Mesenchymal stem cell (in vitro differentiated cells and primary cell): ENCODE results near the gene EXOC4.

ENCODE experiments used
- DNase-seq: peaks from one replicate; pipeline ENCODE4 v3.0.0-alpha.2; 2013
- H2AFZ ChIP-seq: one replicate; pipeline ENCODE4 v1.6.1; 2013; ENCODE audit warnings: low read depth, mild to moderate bottlenecking, control low read depth, inconsistent platforms, low read length, moderate library complexity
- H2AK5ac ChIP-seq: 2 replicates; pipeline ENCODE4 v1.6.1; 2013; ENCODE audit warnings: low read length, moderate library complexity, mild to moderate bottlenecking, inconsistent platforms; ENCODE audit not compliant: severe bottlenecking
- H2BK120ac ChIP-seq: one replicate; pipeline ENCODE4 v1.6.1; 2013; ENCODE audit warnings: low read depth, mild to moderate bottlenecking, inconsistent platforms, low read length, moderate library complexity
- H2BK12ac ChIP-seq, 2 experiments: one replicate each; pipeline ENCODE4 v1.6.1; 2013; ENCODE audit warnings: inconsistent platforms in 2 of 2, low read length in 2 of 2, mild to moderate bottlenecking in 2 of 2, moderate library complexity in 2 of 2, control low read depth in 1 of 2
- H2BK15ac ChIP-seq: one replicate; pipeline ENCODE4 v1.6.1; 2013; ENCODE audit warnings: mild to moderate bottlenecking, low read depth, inconsistent platforms; ENCODE audit not compliant: poor library complexity, severe bottlenecking
- H2BK5ac ChIP-seq: 2 replicates; pipeline ENCODE4 v1.6.1; 2013; ENCODE audit warnings: low read depth, mild to moderate bottlenecking, low read length, control low read depth, inconsistent platforms; ENCODE audit not compliant: poor library complexity, severe bottlenecking
- H3K14ac ChIP-seq, 2 experiments: one replicate each; pipeline ENCODE4 v1.6.1; 2013; ENCODE audit warnings: inconsistent platforms in 2 of 2, low read length in 2 of 2, control low read depth in 1 of 2, mild to moderate bottlenecking in 1 of 2, moderate library complexity in 1 of 2
- H3K18ac ChIP-seq, 2 experiments: one replicate each; pipeline ENCODE4 v1.6.1; 2013; ENCODE audit warnings: inconsistent platforms in 2 of 2, low read length in 2 of 2, control low read depth in 1 of 2, low read depth in 1 of 2, mild to moderate bottlenecking in 1 of 2
- H3K23ac ChIP-seq, 2 experiments: one replicate each; pipeline ENCODE4 v1.6.1; 2013; ENCODE audit warnings: inconsistent platforms in 2 of 2, low read length in 2 of 2, mild to moderate bottlenecking in 2 of 2, moderate library complexity in 2 of 2, control low read depth in 1 of 2
- H3K27ac ChIP-seq: 2 replicates; pipeline ENCODE4 v1.5.1; 2013; ENCODE audit warnings: mild to moderate bottlenecking, moderate library complexity, low read length, control low read depth, inconsistent platforms; ENCODE audit not compliant: poor library complexity, severe bottlenecking
- H3K27me3 ChIP-seq, 2 experiments: 2 replicates each; pipeline versions ENCODE4 v1.6.1 to v1.7.0; 2013; ENCODE audit warnings: low read length in 2 of 2, mild to moderate bottlenecking in 2 of 2, moderate library complexity in 2 of 2, control low read depth in 1 of 2, inconsistent platforms in 1 of 2; ENCODE audit not compliant: control insufficient read depth in 1 of 2, insufficient read depth in 1 of 2
- H3K36me3 ChIP-seq, 2 experiments: 2 replicates each; pipeline versions ENCODE4 v1.6.1 to v1.7.0; 2013; ENCODE audit warnings: low read length in 2 of 2, control low read depth in 1 of 2, inconsistent platforms in 1 of 2, low read depth in 1 of 2, mild to moderate bottlenecking in 1 of 2; ENCODE audit not compliant: insufficient read depth in 2 of 2, control insufficient read depth in 1 of 2
- H3K4ac ChIP-seq, 2 experiments: one replicate each; pipeline ENCODE4 v1.6.1; 2013; ENCODE audit warnings: inconsistent platforms in 2 of 2, low read length in 2 of 2, mild to moderate bottlenecking in 2 of 2, moderate library complexity in 2 of 2, control low read depth in 1 of 2, low read depth in 1 of 2
- H3K4me1 ChIP-seq: 2 replicates; pipeline ENCODE4 v1.6.1; 2013; ENCODE audit warnings: low read depth, low read length, control low read depth; ENCODE audit not compliant: control insufficient read depth, insufficient read depth
- H3K4me2 ChIP-seq: 2 replicates; pipeline ENCODE4 v1.6.1; 2013; ENCODE audit warnings: low read length, mild to moderate bottlenecking, inconsistent platforms; ENCODE audit not compliant: poor library complexity, severe bottlenecking
- H3K4me3 ChIP-seq, 2 experiments: 2 replicates each; pipeline versions ENCODE4 v1.5.1 to v1.7.0; 2013; ENCODE audit warnings: low read length in 2 of 2, mild to moderate bottlenecking in 2 of 2, control low read depth in 1 of 2, low read depth in 1 of 2; ENCODE audit not compliant: insufficient read depth in 1 of 2
- H3K79me1 ChIP-seq: replicated peaks from 2 replicates; pipeline ENCODE4 v1.6.1; 2013; ENCODE audit warnings: mild to moderate bottlenecking, control low read depth, low read length, inconsistent platforms; ENCODE audit not compliant: poor library complexity, severe bottlenecking
- H3K9ac ChIP-seq: 2 replicates; pipeline ENCODE4 v1.7.0; 2013; ENCODE audit warnings: mild to moderate bottlenecking, low read length, moderate library complexity
- H3K9me3 ChIP-seq: 2 replicates; pipeline ENCODE4 v1.7.0; 2013; ENCODE audit warnings: mild to moderate bottlenecking, low read length; ENCODE audit not compliant: control insufficient read depth
- H4K8ac ChIP-seq: one replicate; pipeline ENCODE4 v1.6.1; 2013; ENCODE audit warnings: inconsistent platforms, mild to moderate bottlenecking, low read length, moderate library complexity
- H4K91ac ChIP-seq: one replicate; pipeline ENCODE4 v1.6.1; 2013; ENCODE audit warnings: mild to moderate bottlenecking, low read length, inconsistent platforms
- WGBS: methylation state at CpG from one replicate; pipeline ENCODE4 v1.1.7; 2013; ENCODE audit warnings: mixed read lengths; 5-methylcytosine and 5-hydroxymethylcytosine counted together

The EXOC4 gene

DNA sequence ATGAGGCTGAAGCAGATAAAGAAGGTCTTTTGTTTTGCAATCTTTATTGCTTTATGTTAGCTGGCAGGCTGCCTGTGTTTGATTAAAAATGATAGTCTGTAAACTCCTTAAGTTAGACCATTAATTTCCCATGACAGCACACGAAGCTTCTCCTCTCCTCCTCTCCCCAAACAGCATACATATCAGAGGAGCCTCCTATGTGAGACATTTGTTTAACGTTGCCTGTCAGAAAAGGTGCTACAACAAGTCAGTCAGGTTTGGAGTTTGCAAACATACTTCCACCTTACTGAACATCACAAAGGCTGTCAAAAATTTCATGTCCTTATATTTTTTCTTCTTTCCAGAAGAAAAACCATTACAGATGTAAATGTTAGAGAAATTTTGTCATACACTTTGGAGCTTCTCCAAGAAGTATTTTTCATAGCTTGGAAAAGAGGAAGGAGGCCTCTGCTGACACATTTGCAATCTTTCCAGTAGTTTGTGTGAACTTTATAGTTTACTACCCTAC lies 393.1 kb downstream of the EXOC4 start:
- Histone ChIP-seq H3K23ac (no peak overlapping the region), H3K9ac (peak overlapping the region; percentile 18), H3K27ac (no peak overlapping the region), H3K27me3 (no peaks in the 10 kb centered on the region), H3K14ac (no peak overlapping the region), H3K18ac (no peak overlapping the region), H4K8ac (no peak overlapping the region), H2BK5ac (no peak overlapping the region), H3K79me1 (peaks cover 4% of the 10 kb centered on the region), H2AK5ac (no peak overlapping the region), H2AFZ (no peak overlapping the region), H2BK12ac (no peak overlapping the region), H3K36me3 (no peaks in the 10 kb centered on the region), H2BK15ac (no peak overlapping the region), H3K4me1 (no peaks in the 10 kb centered on the region), H2BK120ac (no peak overlapping the region), H3K4ac (no peak overlapping the region), H4K91ac (no peak overlapping the region), H3K9me3 (peaks cover 15% of the 10 kb centered on the region), H3K4me3 (no peak overlapping the region), H3K4me2 (no peak overlapping the region)
- peak; percentile 24 for DNase-seq
- WGBS: 40% methylated on average over 2 of the region's 2 CpGs

- Histone ChIP-seq H3K9ac (no peak overlapping the region), H3K18ac (no peak overlapping the region), H3K79me1 (peaks cover 4% of the 10 kb centered on the region), H3K23ac (no peak overlapping the region), H2AFZ (no peak overlapping the region), H3K4me3 (no peak overlapping the region), H3K4me1 (no peaks in the 10 kb centered on the region), H2AK5ac (no peak overlapping the region), H3K36me3 (no peaks in the 10 kb centered on the region), H2BK15ac (no peak overlapping the region), H3K27ac (no peak overlapping the region), H2BK120ac (no peak overlapping the region), H3K14ac (no peak overlapping the region), H4K8ac (no peak overlapping the region), H3K9me3 (peaks cover 15% of the 10 kb centered on the region), H3K4me2 (no peak overlapping the region), H4K91ac (no peak overlapping the region), H2BK12ac (no peak overlapping the region), H2BK5ac (no peak overlapping the region), H3K27me3 (no peaks in the 10 kb centered on the region), H3K4ac (no peak overlapping the region)
- no peak for DNase-seq
- 98% methylated on average over 6 of the region's 7 CpGs for WGBS
Observed at GRCh38 chr7:133646472-133647315, 393.8 kb downstream of the EXOC4 start.

DNA sequence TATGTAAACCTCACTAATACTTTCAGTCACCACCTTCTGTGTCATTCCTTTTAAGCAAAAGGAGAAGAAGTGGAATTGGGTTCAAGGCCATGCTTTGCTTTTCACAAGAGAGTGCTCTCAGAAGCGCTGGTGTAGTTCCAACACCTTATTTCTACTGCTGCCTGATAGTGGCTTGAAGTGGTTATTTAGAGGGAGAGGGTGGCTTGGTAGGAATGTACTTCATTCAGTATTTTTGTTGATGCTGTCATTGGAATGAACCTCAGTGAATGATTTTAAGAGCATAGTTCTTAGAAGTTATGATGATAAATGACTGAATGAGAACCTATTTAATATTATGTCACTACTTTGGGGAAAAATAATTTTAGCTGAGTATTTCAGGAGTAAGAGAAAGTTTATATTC lies 396.7 kb downstream of the EXOC4 start:
- Histone ChIP-seq H2AFZ (no peak overlapping the region), H3K4me2 (no peak overlapping the region), H3K23ac (no peak overlapping the region), H3K79me1 (peaks cover 5% of the 10 kb centered on the region), H3K36me3 (no peaks in the 10 kb centered on the region), H2BK120ac (no peak overlapping the region), H3K9ac (no peak overlapping the region), H2BK15ac (no peak overlapping the region), H3K27ac (no peak overlapping the region), H3K18ac (no peak overlapping the region), H4K91ac (no peak overlapping the region), H2AK5ac (no peak overlapping the region), H3K4ac (no peak overlapping the region), H3K27me3 (no peaks in the 10 kb centered on the region), H3K4me3 (no peak overlapping the region), H2BK5ac (no peak overlapping the region), H3K4me1 (peaks cover 1% of the 10 kb centered on the region), H3K14ac (no peak overlapping the region), H2BK12ac (no peak overlapping the region), H3K9me3 (peaks cover 2% of the 10 kb centered on the region), H4K8ac (no peak overlapping the region)
- 91% methylated on average over 1 of the region's 1 CpG for WGBS
- DNase-seq: no peak

GRCh38 chr7:133650069-133650468 lies 397.2 kb downstream of the EXOC4 start:
- peak; percentile 56 for DNase-seq
- WGBS: 67% methylated on average over 3 of the region's 3 CpGs

More at GRCh38 chr7:133650069-133650468, 397.2 kb downstream of the EXOC4 start:
- Histone ChIP-seq H3K27me3 (no peaks in the 10 kb centered on the region), H3K4me1 (peaks cover 1% of the 10 kb centered on the region), H3K23ac (no peak overlapping the region), H2BK5ac (no peak overlapping the region), H3K14ac (no peak overlapping the region), H3K9me3 (no peaks in the 10 kb centered on the region), H2BK12ac (no peak overlapping the region), H3K9ac (no peak overlapping the region), H3K4me3 (no peak overlapping the region), H2AFZ (no peak overlapping the region), H2BK120ac (no peak overlapping the region), H3K4ac (no peak overlapping the region), H3K18ac (no peak overlapping the region), H3K36me3 (no peaks in the 10 kb centered on the region), H3K4me2 (no peak overlapping the region), H2AK5ac (no peak overlapping the region), H3K79me1 (peaks cover 2% of the 10 kb centered on the region), H4K8ac (no peak overlapping the region), H2BK15ac (no peak overlapping the region), H3K27ac (peak overlapping the region; percentile 52), H4K91ac (no peak overlapping the region)
